Measurements from ENCODE around the gene GYPA. TPM values are rescaled to one million over a fixed set of nuclear protein-coding genes. Genes with fewer than 3 reads are reported as not detected.

GYPA gene
- total and polyA plus RNA-seq, 2 experiments from 2014 or later, result not detected

DNA sequence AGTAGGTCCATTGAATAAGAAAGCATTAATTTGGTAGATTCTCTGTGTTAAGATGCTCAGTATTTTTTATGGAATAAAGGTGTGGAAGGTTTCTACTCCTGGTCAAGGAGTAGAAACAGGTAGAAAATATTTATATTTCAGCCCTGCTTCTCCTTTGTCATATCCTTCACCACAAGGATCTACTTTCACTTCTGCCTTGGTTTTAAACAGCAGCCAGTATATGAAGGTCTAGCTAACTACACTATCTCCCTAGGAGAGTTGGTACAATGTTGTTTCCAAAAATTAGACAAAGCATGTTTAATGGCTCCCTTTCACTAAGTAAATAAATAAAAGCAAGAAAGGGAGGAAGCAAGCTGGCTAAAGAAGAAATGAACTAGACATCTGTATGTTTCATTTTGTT lies 44.6 kb upstream of the GYPA start (continued):
- no peak for TF ChIP-seq EZH2 (IDR thresholded peaks at IDR 0.05; ENCODE audit: low read depth, unreplicated experiment)
- TF ChIP-seq NANOG (IDR thresholded peaks at IDR 0.05; ENCODE audit: borderline replicate concordance), result no peak
- no peak for TF ChIP-seq ZNF331 (CRISPR knock-in tag; IDR thresholded peaks at IDR 0.05; ENCODE audit: low read depth)
- TF ChIP-seq CREB1 (CRISPR knock-in tag; IDR thresholded peaks at IDR 0.05; ENCODE audit: low read depth), result no peak
- TF ChIP-seq, protein P1, sequence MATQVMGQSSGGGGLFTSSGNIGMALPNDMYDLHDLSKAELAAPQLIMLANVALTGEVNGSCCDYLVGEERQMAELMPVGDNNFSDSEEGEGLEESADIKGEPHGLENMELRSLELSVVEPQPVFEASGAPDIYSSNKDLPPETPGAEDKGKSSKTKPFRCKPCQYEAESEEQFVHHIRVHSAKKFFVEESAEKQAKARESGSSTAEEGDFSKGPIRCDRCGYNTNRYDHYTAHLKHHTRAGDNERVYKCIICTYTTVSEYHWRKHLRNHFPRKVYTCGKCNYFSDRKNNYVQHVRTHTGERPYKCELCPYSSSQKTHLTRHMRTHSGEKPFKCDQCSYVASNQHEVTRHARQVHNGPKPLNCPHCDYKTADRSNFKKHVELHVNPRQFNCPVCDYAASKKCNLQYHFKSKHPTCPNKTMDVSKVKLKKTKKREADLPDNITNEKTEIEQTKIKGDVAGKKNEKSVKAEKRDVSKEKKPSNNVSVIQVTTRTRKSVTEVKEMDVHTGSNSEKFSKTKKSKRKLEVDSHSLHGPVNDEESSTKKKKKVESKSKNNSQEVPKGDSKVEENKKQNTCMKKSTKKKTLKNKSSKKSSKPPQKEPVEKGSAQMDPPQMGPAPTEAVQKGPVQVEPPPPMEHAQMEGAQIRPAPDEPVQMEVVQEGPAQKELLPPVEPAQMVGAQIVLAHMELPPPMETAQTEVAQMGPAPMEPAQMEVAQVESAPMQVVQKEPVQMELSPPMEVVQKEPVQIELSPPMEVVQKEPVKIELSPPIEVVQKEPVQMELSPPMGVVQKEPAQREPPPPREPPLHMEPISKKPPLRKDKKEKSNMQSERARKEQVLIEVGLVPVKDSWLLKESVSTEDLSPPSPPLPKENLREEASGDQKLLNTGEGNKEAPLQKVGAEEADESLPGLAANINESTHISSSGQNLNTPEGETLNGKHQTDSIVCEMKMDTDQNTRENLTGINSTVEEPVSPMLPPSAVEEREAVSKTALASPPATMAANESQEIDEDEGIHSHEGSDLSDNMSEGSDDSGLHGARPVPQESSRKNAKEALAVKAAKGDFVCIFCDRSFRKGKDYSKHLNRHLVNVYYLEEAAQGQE (IDR thresholded peaks at IDR 0.05; ENCODE audit: unreplicated experiment), result no peak
- TF ChIP-seq POLR2AphosphoS5 (IDR thresholded peaks at IDR 0.05; ENCODE audit: low read depth), result no peak

DNA sequence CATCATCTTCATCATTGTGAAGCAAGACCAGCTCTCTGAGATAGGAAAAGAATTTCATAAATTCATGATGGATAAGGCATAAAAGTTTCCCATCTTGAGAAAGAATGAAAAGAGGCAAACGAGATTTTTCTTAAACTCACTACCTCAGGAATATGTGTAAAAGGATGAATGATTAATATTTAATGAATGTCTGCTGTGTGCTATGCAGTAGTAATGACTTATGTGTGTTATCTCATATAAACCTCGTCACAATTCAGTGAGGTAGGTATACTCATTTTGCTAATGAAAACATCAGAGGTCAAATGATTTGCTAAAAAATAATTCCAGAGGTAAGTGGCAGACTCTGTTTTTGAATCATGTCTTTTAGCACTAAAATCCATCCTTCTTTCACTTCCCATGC lies 42.6 kb upstream of the GYPA start:
- Histone ChIP-seq H3K4me2 (no peak overlapping the region), H3K27ac (ENCODE audit: low read depth) (no peak overlapping the region), H2AFZ (no peak overlapping the region), H4K20me1 (replicated peaks; ENCODE audit: insufficient read depth) (no peaks in the 10 kb centered on the region), H3K4me1 (ENCODE audit: insufficient read depth) (0 out of 2 replicates have a peak, but pooled peaks cover 10% of the 10 kb centered on the region), H3K79me2 (replicated peaks; ENCODE audit: insufficient read depth) (no peaks in the 10 kb centered on the region), H3F3A (replicated peaks; ENCODE audit: low read depth) (no peaks in the 10 kb centered on the region), H3K9me2 (ENCODE audit: insufficient read depth) (0 out of 2 replicates have a peak, but pooled peaks cover 3% of the 10 kb centered on the region), H3K27me3 (ENCODE audit: insufficient read depth) (no peaks in the 10 kb centered on the region), H3K4me3 (no peak overlapping the region), H3K36me3 (ENCODE audit: insufficient read depth) (no peaks in the 10 kb centered on the region)
- no peaks in the 10 kb centered on the region for H3K36me3 Mint-ChIP-seq (ENCODE audit: low read depth)
- DNase-seq (ENCODE audit: low spot score), result no peak
- ATAC-seq, result no peak
- H3K4me3 Mint-ChIP-seq, result no peak overlapping the region
- H3K27me3 Mint-ChIP-seq (ENCODE audit: insufficient read depth, low read depth, poor library complexity), result no peaks in the 10 kb centered on the region
- TF ChIP-seq ZNF114 (CRISPR knock-in tag; IDR thresholded peaks at IDR 0.05) (no peak), NANOG (IDR thresholded peaks at IDR 0.05; ENCODE audit: borderline replicate concordance) (no peak), STAT1 (IDR thresholded peaks at IDR 0.05; ENCODE audit: unreplicated experiment) (no peak)
- TF ChIP-seq, protein P1 (IDR thresholded peaks at IDR 0.05; ENCODE audit: unreplicated experiment), result no peak
- TF ChIP-seq, protein P2, sequence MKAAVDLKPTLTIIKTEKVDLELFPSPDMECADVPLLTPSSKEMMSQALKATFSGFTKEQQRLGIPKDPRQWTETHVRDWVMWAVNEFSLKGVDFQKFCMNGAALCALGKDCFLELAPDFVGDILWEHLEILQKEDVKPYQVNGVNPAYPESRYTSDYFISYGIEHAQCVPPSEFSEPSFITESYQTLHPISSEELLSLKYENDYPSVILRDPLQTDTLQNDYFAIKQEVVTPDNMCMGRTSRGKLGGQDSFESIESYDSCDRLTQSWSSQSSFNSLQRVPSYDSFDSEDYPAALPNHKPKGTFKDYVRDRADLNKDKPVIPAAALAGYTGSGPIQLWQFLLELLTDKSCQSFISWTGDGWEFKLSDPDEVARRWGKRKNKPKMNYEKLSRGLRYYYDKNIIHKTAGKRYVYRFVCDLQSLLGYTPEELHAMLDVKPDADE (IDR thresholded peaks at IDR 0.05), result no peak
- H3K27ac Mint-ChIP-seq, result no peak overlapping the region
- H3K9me3 Mint-ChIP-seq, result no peaks in the 10 kb centered on the region
- peaks cover 12% of the 10 kb centered on the region; the same call in 2 of the 3 replicates for H3K4me1 Mint-ChIP-seq

Data from GM23338 (cell line).